Measurements from ENCODE around the gene A3GALT2. TPM values are rescaled to one million over a fixed set of nuclear protein-coding genes. Genes with fewer than 3 reads are reported as not detected.

A3GALT2 gene
- total and polyA plus RNA-seq, 9 of the 15 experiments (the other 6 are each of a cell fraction or from before 2014, with no cell fraction given) = not detected

GRCh38 chr1:33342041-33342723 lies 21.3 kb upstream of the A3GALT2 start:
- ChIA-PET CTCF (ENCODE audit: low intra/inter-chr PET ratio) (interaction anchor here (0.6 kb wide), 1 partner anchor 38 kb away, joined by 3 read pairs; no protein-coding TSS in a partner anchor), POLR2A (interaction anchor here (0.6 to 2.1 kb wide), 7 partner anchors 9 to 456 kb away, joined by 3 to 10 read pairs (median 4); partner anchors contain the start of gene A3GALT2)
- peaks cover 60% of the 10 kb centered on the region for H3K79me2 ChIP-seq (ENCODE audit: control insufficient read depth, insufficient read depth, low read length)
- ATAC-seq (no peak), DNase-seq (ENCODE audit: extremely low read depth in 1 of 4, low spot score in 3 of 4) (no peak), FAIRE-seq (no peak)
- H3K9me3 ChIP-seq (replicated peaks; ENCODE audit: control insufficient read depth, insufficient read depth, low read depth, low read length) = no peaks in the 10 kb centered on the region
- peak overlapping the region in 1 of 2 experiments; percentile 32; a peak in 1 of 4 replicates for H3K9ac ChIP-seq (ENCODE audit: insufficient read depth in 1 of 2, low read depth in 2 of 2, low read length in 2 of 2)
- no TSS peak for BruUV-seq (replicated peaks)
- H3K9me1 ChIP-seq (ENCODE audit: control insufficient read depth, insufficient read depth, low read length) = peaks cover 13% of the 10 kb centered on the region
- peaks cover 11 to 26% of the 10 kb centered on the region in 2 experiments; a peak in 4 of 5 replicates for H3K4me1 ChIP-seq (replicated peaks in 1 of 2; ENCODE audit: control insufficient read depth in 2 of 2, insufficient read depth in 2 of 2, low read length in 2 of 2)
- no peak overlapping the region for H3K27ac ChIP-seq (ENCODE audit: extremely low read depth, low read depth, low read length)
- no peak overlapping the region for H2AFZ ChIP-seq (ENCODE audit: low read depth, low read length)
- intact Hi-C loops (cut with micrococcal nuclease) = no loop called here
- H3K36me3 ChIP-seq (ENCODE audit: control insufficient read depth, insufficient read depth, low read length) = peaks cover 48% of the 10 kb centered on the region; the same call in 2 of the 3 replicates
- no peak overlapping the region for H3K4me2 ChIP-seq (ENCODE audit: insufficient read depth, low read length)
- in situ Hi-C loops (cut with MboI) = no loop called here
- no peaks in the 10 kb centered on the region for H3K27me3 ChIP-seq (ENCODE audit: control insufficient read depth in 2 of 2, insufficient read depth in 2 of 2, low read length in 2 of 2)
- 0 out of 2 replicates have a peak, but pooled peaks have one; percentile 9 for TF ChIP-seq POLR2G (IDR thresholded peaks at IDR 0.05; ENCODE audit: low read depth, low read length)
- peak; percentile 14; the same call in 1 of the 2 replicates for TF ChIP-seq JUND (IDR thresholded peaks at IDR 0.05; ENCODE audit: borderline replicate concordance, low read depth, low read length)
- no peak for TF ChIP-seq JUND (tag; IDR thresholded peaks at IDR 0.05; ENCODE audit: borderline replicate concordance, low read depth, low read length)
- peak in 2 of 3 experiments; percentile 39 to 47 for TF ChIP-seq YY1 (IDR thresholded peaks at IDR 0.05; ENCODE audit: borderline replicate concordance in 1 of 3, control insufficient read depth in 1 of 3, extremely low read depth in 1 of 3, insufficient read depth in 3 of 3, insufficient read length in 1 of 3, insufficient replicate concordance in 2 of 3, low read depth in 1 of 3, low read length in 2 of 3)
- TF ChIP-seq, protein P1, sequence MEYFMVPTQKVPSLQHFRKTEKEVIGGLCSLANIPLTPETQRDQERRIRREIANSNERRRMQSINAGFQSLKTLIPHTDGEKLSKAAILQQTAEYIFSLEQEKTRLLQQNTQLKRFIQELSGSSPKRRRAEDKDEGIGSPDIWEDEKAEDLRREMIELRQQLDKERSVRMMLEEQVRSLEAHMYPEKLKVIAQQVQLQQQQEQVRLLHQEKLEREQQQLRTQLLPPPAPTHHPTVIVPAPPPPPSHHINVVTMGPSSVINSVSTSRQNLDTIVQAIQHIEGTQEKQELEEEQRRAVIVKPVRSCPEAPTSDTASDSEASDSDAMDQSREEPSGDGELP (CRISPR knock-in tag; IDR thresholded peaks at IDR 0.05; ENCODE audit: borderline replicate concordance) = peak; percentile 33; the same call in 1 of the 2 replicates
- peak; percentile 45 for TF ChIP-seq RBBP5 (IDR thresholded peaks at IDR 0.05; ENCODE audit: borderline replicate concordance, insufficient read depth, low read length, poor library complexity, severe bottlenecking)
- no peak for TF ChIP-seq POU5F1 (IDR thresholded peaks at IDR 0.05; ENCODE audit: borderline replicate concordance, low read depth, low read length, partially characterized antibody)
- no peak for TF ChIP-seq ZNF584 (CRISPR knock-in tag; IDR thresholded peaks at IDR 0.05; ENCODE audit: low read depth)
- TF ChIP-seq, protein P2, sequence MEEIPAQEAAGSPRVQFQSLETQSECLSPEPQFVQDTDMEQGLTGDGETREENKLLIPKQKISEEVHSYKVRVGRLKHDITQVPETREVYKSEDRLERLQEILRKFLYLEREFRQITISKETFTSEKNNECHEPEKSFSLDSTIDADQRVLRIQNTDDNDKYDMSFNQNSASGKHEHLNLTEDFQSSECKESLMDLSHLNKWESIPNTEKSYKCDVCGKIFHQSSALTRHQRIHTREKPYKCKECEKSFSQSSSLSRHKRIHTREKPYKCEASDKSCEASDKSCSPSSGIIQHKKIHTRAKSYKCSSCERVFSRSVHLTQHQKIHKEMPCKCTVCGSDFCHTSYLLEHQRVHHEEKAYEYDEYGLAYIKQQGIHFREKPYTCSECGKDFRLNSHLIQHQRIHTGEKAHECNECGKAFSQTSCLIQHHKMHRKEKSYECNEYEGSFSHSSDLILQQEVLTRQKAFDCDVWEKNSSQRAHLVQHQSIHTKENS (CRISPR knock-in tag; IDR thresholded peaks at IDR 0.05) = no peak
- TF ChIP-seq FOXK2 (conservative IDR thresholded peaks at IDR 0.05 in 1 of 2, IDR thresholded peaks at IDR 0.05 in 1 of 2; ENCODE audit: low read depth in 2 of 2) = peak in 1 of 2 experiments; percentile 59; a peak in 2 of 4 replicates
- WGBS (ENCODE audit: insufficient coverage, low coverage, missing lambda C conversion rate) = 67% methylated on average over 7 of the region's 7 CpGs
- peaks cover 35% of the 10 kb centered on the region for H4K20me1 ChIP-seq (replicated peaks; ENCODE audit: control insufficient read depth, insufficient read depth, low read length)
- no peak overlapping the region for H3K4me3 ChIP-seq
